Neural progenitor cell (in vitro differentiated cells): ENCODE results near the gene SHISAL2A. TPM values are rescaled to one million over a fixed set of nuclear protein-coding genes. Genes with fewer than 3 reads are reported as not detected.

ENCODE experiments used
- DNase-seq: peaks from one replicate; pipeline ENCODE4 v3.0.0-alpha.2; 2016; ENCODE audit warnings: low spot score
- H2AFZ ChIP-seq: fragments of 200-600 bp; sonication (generic); replicated peaks from 2 replicates; pipeline ENCODE4 v1.6.1; 2016; ENCODE audit warnings: antibody characterized with exemption
- H3F3A ChIP-seq: fragments of 200-600 bp; sonication (generic); 2 replicates; pipeline ENCODE4 v1.6.1; 2016; ENCODE audit warnings: antibody characterized with exemption, low read depth
- H3K27ac ChIP-seq: fragments of 200-600 bp; sonication (generic); 2 replicates; pipeline ENCODE4 v1.5.1; 2016; ENCODE audit warnings: mild to moderate bottlenecking
- H3K27me3 ChIP-seq: fragments of 200-600 bp; sonication (generic); 2 replicates; pipeline ENCODE4 v1.6.1; 2016; ENCODE audit warnings: mild to moderate bottlenecking, moderate library complexity
- H3K36me3 ChIP-seq: fragments of 200-600 bp; sonication (generic); 2 replicates; pipeline ENCODE4 v1.5.1; 2016
- H3K4me1 ChIP-seq: fragments of 200-600 bp; sonication (generic); 2 replicates; pipeline ENCODE4 v1.6.1; 2016; ENCODE audit warnings: mixed run types
- H3K4me2 ChIP-seq: fragments of 200-600 bp; sonication (generic); 2 replicates; pipeline ENCODE4 v1.6.1; 2016
- H3K4me3 ChIP-seq: fragments of 200-600 bp; sonication (generic); 2 replicates; pipeline ENCODE4 v1.5.1; 2016
- H3K79me2 ChIP-seq: fragments of 200-600 bp; sonication (generic); 2 replicates; pipeline ENCODE4 v1.6.1; 2016; ENCODE audit warnings: low read depth
- H3K9ac ChIP-seq: fragments of 200-600 bp; sonication (generic); 2 replicates; pipeline ENCODE4 v1.6.1; 2016
- H3K9me3 ChIP-seq: fragments of 200-600 bp; sonication (generic); 2 replicates; pipeline ENCODE4 v1.5.1; 2016; ENCODE audit warnings: low read depth
- H4K20me1 ChIP-seq: fragments of 200-600 bp; sonication (generic); 2 replicates; pipeline ENCODE4 v1.6.1; 2016; ENCODE audit warnings: low read depth
- H3K27ac Mint-ChIP-seq: 3 replicates; pipeline ENCODE4 v1.8.0; 2021; ENCODE audit warnings: mixed read lengths
- H3K27me3 Mint-ChIP-seq: 2 replicates; pipeline ENCODE4 v1.8.0; 2022; ENCODE audit warnings: low read depth, mild to moderate bottlenecking, inconsistent platforms, moderate library complexity, mixed read lengths; ENCODE audit not compliant: insufficient read depth
- H3K36me3 Mint-ChIP-seq: 3 replicates; pipeline ENCODE4 v1.8.0; 2021; ENCODE audit warnings: mixed read lengths
- H3K4me1 Mint-ChIP-seq: 3 replicates; pipeline ENCODE4 v1.8.0; 2021; ENCODE audit warnings: mixed read lengths
- H3K4me3 Mint-ChIP-seq: 3 replicates; pipeline ENCODE4 v1.8.0; 2021; ENCODE audit warnings: mild to moderate bottlenecking, moderate library complexity, mixed read lengths
- H3K9me3 Mint-ChIP-seq: 3 replicates; pipeline ENCODE4 v1.8.0; 2020; ENCODE audit warnings: mixed read lengths
- EZH2 ChIP-seq: fragments of 200-600 bp; sonication (generic); IDR thresholded peaks from 2 replicates; pipeline ENCODE4 v1.6.1; 2017; ENCODE audit warnings: antibody characterized with exemption, mild to moderate bottlenecking, moderate library complexity
- EZH2phosphoT487 ChIP-seq: fragments of 200-600 bp; sonication (generic); IDR thresholded peaks from 2 replicates; pipeline ENCODE4 v1.6.1; 2017; ENCODE audit warnings: antibody characterized with exemption
- total RNA-seq: library from RNA; depleted of rRNA; stranded (reverse); fragments of >200 nt; gene quantifications from 2 replicates; pipeline ENCODE4 v1.2.3, GENCODE V29; 2015; ENCODE audit warnings: low replicate concordance
- TF ChIP-seq, protein P1 (sequence below): fragments of 200-600 bp; sonication (generic); IDR thresholded peaks from 2 replicates; pipeline ENCODE4 v1.5.1; 2017; ENCODE audit warnings: antibody characterized with exemption, mild to moderate bottlenecking

The SHISAL2A gene
- total RNA-seq, 1 donor from 2014 or later: 0.11 TPM

DNA sequence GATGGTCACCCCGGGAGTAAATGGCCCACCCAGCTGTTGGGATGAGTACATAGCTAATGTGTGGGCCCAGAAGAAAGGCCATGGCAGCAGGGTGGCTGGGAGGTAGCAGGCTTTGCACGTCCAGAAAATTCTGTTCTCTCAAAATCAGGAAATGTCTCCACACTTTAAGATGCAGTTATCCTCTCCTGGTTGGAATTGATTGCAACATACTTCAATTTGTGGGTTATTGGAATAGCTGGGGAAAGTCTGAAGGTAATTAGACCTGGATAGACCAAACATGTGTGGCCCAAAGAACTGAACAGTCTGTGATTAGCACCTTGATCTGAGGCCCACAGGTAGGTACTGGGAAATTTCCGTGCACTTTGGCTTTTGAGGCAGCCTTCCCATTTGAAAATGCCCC, 35.0 kb downstream of the SHISAL2A start:
- H3K79me2 ChIP-seq: no peaks in the 10 kb centered on the region
- Mint-ChIP-seq H3K36me3 (no peaks in the 10 kb centered on the region), H3K27ac (no peak overlapping the region), H3K4me1 (peaks cover 33% of the 10 kb centered on the region), H3K9me3 (no peaks in the 10 kb centered on the region), H3K4me3 (no peak overlapping the region), H3K27me3 (peaks cover 6% of the 10 kb centered on the region)
- TF ChIP-seq EZH2 (no peak), EZH2phosphoT487 (no peak)
- TF ChIP-seq, protein P1, sequence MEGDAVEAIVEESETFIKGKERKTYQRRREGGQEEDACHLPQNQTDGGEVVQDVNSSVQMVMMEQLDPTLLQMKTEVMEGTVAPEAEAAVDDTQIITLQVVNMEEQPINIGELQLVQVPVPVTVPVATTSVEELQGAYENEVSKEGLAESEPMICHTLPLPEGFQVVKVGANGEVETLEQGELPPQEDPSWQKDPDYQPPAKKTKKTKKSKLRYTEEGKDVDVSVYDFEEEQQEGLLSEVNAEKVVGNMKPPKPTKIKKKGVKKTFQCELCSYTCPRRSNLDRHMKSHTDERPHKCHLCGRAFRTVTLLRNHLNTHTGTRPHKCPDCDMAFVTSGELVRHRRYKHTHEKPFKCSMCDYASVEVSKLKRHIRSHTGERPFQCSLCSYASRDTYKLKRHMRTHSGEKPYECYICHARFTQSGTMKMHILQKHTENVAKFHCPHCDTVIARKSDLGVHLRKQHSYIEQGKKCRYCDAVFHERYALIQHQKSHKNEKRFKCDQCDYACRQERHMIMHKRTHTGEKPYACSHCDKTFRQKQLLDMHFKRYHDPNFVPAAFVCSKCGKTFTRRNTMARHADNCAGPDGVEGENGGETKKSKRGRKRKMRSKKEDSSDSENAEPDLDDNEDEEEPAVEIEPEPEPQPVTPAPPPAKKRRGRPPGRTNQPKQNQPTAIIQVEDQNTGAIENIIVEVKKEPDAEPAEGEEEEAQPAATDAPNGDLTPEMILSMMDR: no peak
- H3K9me3 ChIP-seq: no peaks in the 10 kb centered on the region
- H2AFZ ChIP-seq: no peak overlapping the region
- no peak overlapping the region for H3K9ac ChIP-seq
- DNase-seq: no peak
- no peaks in the 10 kb centered on the region for H4K20me1 ChIP-seq
- H3K36me3 ChIP-seq: no peaks in the 10 kb centered on the region
- H3K27ac ChIP-seq: no peak overlapping the region
- no peak overlapping the region for H3K4me3 ChIP-seq
- no peaks in the 10 kb centered on the region for H3K27me3 ChIP-seq
- no peak overlapping the region for H3K4me2 ChIP-seq
- H3K4me1 ChIP-seq: peaks cover 7% of the 10 kb centered on the region
- peaks cover 14% of the 10 kb centered on the region for H3F3A ChIP-seq

DNA sequence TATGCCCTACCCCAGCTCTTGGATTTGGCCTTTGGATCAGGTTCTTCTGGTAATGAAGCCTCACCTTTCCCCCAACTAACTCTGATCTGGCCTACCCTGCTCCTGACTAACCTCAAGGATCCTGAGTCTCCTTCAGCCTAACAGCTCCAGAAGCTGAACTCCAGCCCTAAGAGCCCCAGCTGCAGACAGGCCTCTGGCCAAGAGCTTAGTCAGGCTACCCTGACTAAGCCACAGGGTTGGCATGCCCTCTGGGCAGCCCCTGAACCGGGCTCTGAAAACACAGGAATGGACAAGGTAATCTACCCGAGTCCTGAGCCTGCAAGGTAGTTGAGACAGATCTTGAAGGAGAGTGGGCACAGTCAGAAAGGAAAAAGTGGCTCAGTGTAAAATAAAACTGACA, 35.7 kb downstream of the SHISAL2A start:
- no peak overlapping the region for H3K27ac ChIP-seq
- H3K4me1 Mint-ChIP-seq: peaks cover 26% of the 10 kb centered on the region
- H2AFZ ChIP-seq: no peak overlapping the region
- no peak overlapping the region for H3K9ac ChIP-seq
- no peak overlapping the region for H3K4me3 ChIP-seq
- no peaks in the 10 kb centered on the region for H3K79me2 ChIP-seq
- H3K27me3 Mint-ChIP-seq: peaks cover 9% of the 10 kb centered on the region
- no peaks in the 10 kb centered on the region for H3K27me3 ChIP-seq
- H3K9me3 Mint-ChIP-seq: no peaks in the 10 kb centered on the region
- no peak overlapping the region for H3K4me3 Mint-ChIP-seq
- H3K27ac Mint-ChIP-seq: no peak overlapping the region
- H3F3A ChIP-seq: peaks cover 11% of the 10 kb centered on the region
- no peaks in the 10 kb centered on the region for H3K9me3 ChIP-seq
- no peak overlapping the region for H3K4me2 ChIP-seq
- no peak for DNase-seq
- H3K36me3 Mint-ChIP-seq: no peaks in the 10 kb centered on the region
- no peaks in the 10 kb centered on the region for H4K20me1 ChIP-seq
- no peaks in the 10 kb centered on the region for H3K36me3 ChIP-seq
- TF ChIP-seq EZH2: no peak
- TF ChIP-seq, protein P1: no peak
- no peak for TF ChIP-seq EZH2phosphoT487
- H3K4me1 ChIP-seq: peaks cover under 1% of the 10 kb centered on the region

DNA sequence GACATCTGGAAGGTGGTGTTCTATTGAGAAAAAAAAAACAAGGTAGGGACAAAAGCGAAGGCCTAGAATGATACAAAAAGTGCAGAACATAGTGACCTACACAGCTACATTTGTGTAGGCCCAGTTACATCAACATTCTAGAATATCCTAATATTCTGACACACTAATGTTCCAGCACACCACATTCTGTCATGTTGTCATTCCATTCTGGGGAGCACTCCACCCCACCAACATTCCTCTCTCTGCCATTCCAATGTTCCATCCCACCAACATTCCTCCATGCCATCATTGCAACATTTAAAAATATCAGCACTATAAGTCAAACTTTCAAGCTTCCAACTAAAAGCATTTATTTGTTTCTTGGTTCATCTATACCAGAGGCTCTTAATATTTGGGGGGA, 36.7 kb downstream of the SHISAL2A start:
- no peaks in the 10 kb centered on the region for H3K36me3 Mint-ChIP-seq
- no peaks in the 10 kb centered on the region for H3K9me3 Mint-ChIP-seq
- H3K27me3 Mint-ChIP-seq: peaks cover 7% of the 10 kb centered on the region
- Histone ChIP-seq H3K27me3 (no peaks in the 10 kb centered on the region), H3K27ac (no peak overlapping the region), H3K36me3 (no peaks in the 10 kb centered on the region), H3K4me2 (no peak overlapping the region), H3K4me1 (no peaks in the 10 kb centered on the region), H3K4me3 (no peak overlapping the region), H3F3A (peaks cover 9% of the 10 kb centered on the region), H2AFZ (no peak overlapping the region), H3K79me2 (no peaks in the 10 kb centered on the region), H3K9ac (no peak overlapping the region), H3K9me3 (no peaks in the 10 kb centered on the region), H4K20me1 (no peaks in the 10 kb centered on the region)
- peaks cover 29% of the 10 kb centered on the region for H3K4me1 Mint-ChIP-seq
- no peak overlapping the region for H3K27ac Mint-ChIP-seq
- DNase-seq: no peak
- H3K4me3 Mint-ChIP-seq: no peak overlapping the region
- TF ChIP-seq EZH2phosphoT487: no peak
- TF ChIP-seq, protein P1: no peak
- no peak for TF ChIP-seq EZH2
